ENCODE measurements around the gene USP13.

DNA sequence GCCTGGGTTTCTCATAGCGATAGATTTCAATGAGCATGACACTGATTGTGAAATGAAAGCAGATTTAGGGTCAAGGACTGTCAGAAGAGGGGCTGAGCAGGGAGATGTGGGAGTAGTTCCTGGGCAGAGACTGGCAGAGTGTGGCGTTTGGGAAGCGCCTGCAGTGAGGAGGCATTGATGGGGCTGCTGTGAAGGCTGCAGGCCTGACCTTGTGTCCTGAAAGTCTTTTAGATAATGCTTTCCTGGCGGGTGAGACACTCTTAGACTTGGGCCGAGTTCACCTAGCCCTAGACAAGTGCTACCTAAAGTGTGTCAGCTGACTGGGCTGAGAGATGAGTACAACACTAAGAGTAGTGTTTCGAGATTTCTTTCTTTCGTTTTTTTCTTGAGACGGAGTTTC is 20.7 kb downstream of the USP13 start:
- TF ChIP-seq MTA3 (IDR thresholded peaks at IDR 0.05; ENCODE audit: borderline replicate concordance, low read length) = no peak
- TF ChIP-seq POLR2A (IDR thresholded peaks at IDR 0.05; ENCODE audit: low read depth, low read length) = no peak
